Measurements from ENCODE around the gene EML5. TPM values are rescaled to one million over a fixed set of nuclear protein-coding genes. Genes with fewer than 3 reads are reported as not detected.

EML5 gene
- polyA plus RNA-seq, 1 experiment, result 3.6 TPM

GRCh38 chr14:88682495-88683114 is 110.1 kb downstream of the EML5 start:
- no peak for DNase-seq (ENCODE audit: low read depth, low spot score)
- no peak overlapping the region for H3K27ac ChIP-seq (ENCODE audit: low read depth, low read length)
- ChIA-PET CTCF (interaction anchor here (4.6 kb wide), 1 partner anchor 15 kb away, joined by 24 read pairs; no protein-coding TSS in a partner anchor), POLR2A (no interaction called here)
- no peaks in the 10 kb centered on the region for H3K9me3 ChIP-seq (ENCODE audit: control insufficient read depth, insufficient read depth, low read length)
- no peak overlapping the region for H3K4me3 ChIP-seq (ENCODE audit: low read depth, low read length)
- H3K27me3 ChIP-seq (ENCODE audit: control insufficient read depth, insufficient read depth, low read length), result no peaks in the 10 kb centered on the region
- no peak for TF ChIP-seq CTCF (IDR thresholded peaks at IDR 0.05; ENCODE audit: low read depth, low read length)

GRCh38 chr14:88681755-88682494 is 110.8 kb downstream of the EML5 start:
- no peaks in the 10 kb centered on the region for H3K27me3 ChIP-seq (ENCODE audit: control insufficient read depth, insufficient read depth, low read length)
- no peak overlapping the region for H3K27ac ChIP-seq (ENCODE audit: low read depth, low read length)
- CTCF ChIA-PET, result interaction anchor here (4.6 kb wide), 1 partner anchor 15 kb away, joined by 24 read pairs; no protein-coding TSS in a partner anchor
- TF ChIP-seq CTCF (IDR thresholded peaks at IDR 0.05; ENCODE audit: low read depth, low read length), result no peak
- POLR2A ChIA-PET, result no interaction called here
- DNase-seq (ENCODE audit: low read depth, low spot score), result no peak
- no peak overlapping the region for H3K4me3 ChIP-seq (ENCODE audit: low read depth, low read length)
- no peaks in the 10 kb centered on the region for H3K9me3 ChIP-seq (ENCODE audit: control insufficient read depth, insufficient read depth, low read length)

- CTCF ChIA-PET, result interaction anchor here (1.4 to 3.3 kb wide), 4 partner anchors 8 to 199 kb away, joined by 3 to 22 read pairs (median 8); no protein-coding TSS in a partner anchor
- no peak for TF ChIP-seq CTCF (IDR thresholded peaks at IDR 0.05; ENCODE audit: low read depth, low read length)
- no peak overlapping the region for H3K4me3 ChIP-seq (ENCODE audit: low read depth, low read length)
- no peak overlapping the region for H3K27ac ChIP-seq (ENCODE audit: low read depth, low read length)
- no peaks in the 10 kb centered on the region for H3K9me3 ChIP-seq (ENCODE audit: control insufficient read depth, insufficient read depth, low read length)
- POLR2A ChIA-PET, result no interaction called here
- no peak for DNase-seq (ENCODE audit: low read depth, low spot score)
- no peaks in the 10 kb centered on the region for H3K27me3 ChIP-seq (ENCODE audit: control insufficient read depth, insufficient read depth, low read length)
These were observed 123.4 kb downstream of the EML5 start for GRCh38 chr14:88669346-88669745.

- no peak overlapping the region for H3K27ac ChIP-seq (ENCODE audit: low read depth, low read length)
- H3K27me3 ChIP-seq (ENCODE audit: control insufficient read depth, insufficient read depth, low read length), result no peaks in the 10 kb centered on the region
- POLR2A ChIA-PET, result no interaction called here
- CTCF ChIA-PET, result interaction anchor here (0.8 to 3.3 kb wide), 12 partner anchors 9 to 1137 kb away, joined by 3 to 22 read pairs (median 4); no protein-coding TSS in a partner anchor
- H3K4me3 ChIP-seq (ENCODE audit: low read depth, low read length), result no peak overlapping the region
- TF ChIP-seq CTCF (IDR thresholded peaks at IDR 0.05; ENCODE audit: low read depth, low read length), result no peak
- no peak for DNase-seq (ENCODE audit: low read depth, low spot score)
- no peaks in the 10 kb centered on the region for H3K9me3 ChIP-seq (ENCODE audit: control insufficient read depth, insufficient read depth, low read length)
These were observed 124.2 kb downstream of the EML5 start for GRCh38 chr14:88668448-88669116.
